HG03025 (cell line): Measurements from ENCODE around the gene P3H2.

Experiments used
- ATAC-seq: cut with Tn5 transposase; IDR thresholded peaks from one replicate; pipeline ENCODE4 v1.9.1; 2021; ENCODE audit warnings: mild to moderate bottlenecking, moderate library complexity; ENCODE audit not compliant: unreplicated experiment, low FRiP score

P3H2 gene

GRCh38 chr3:190058521-190059241, 62.0 kb downstream of the P3H2 start:
- no peak for ATAC-seq

GRCh38 chr3:190056742-190057141, 64.0 kb downstream of the P3H2 start:
- ATAC-seq = no peak

GRCh38 chr3:190055773-190056172, 64.9 kb downstream of the P3H2 start:
- ATAC-seq = no peak

- no peak for ATAC-seq
Measured at GRCh38 chr3:190053919-190054672, 66.6 kb downstream of the P3H2 start.

GRCh38 chr3:190051641-190052040, 69.1 kb downstream of the P3H2 start:
- ATAC-seq = no peak

GRCh38 chr3:190048932-190049441, 71.7 kb downstream of the P3H2 start:
- ATAC-seq = no peak

- no peak for ATAC-seq
Measured at GRCh38 chr3:190044974-190045373, 75.7 kb downstream of the P3H2 start.

- no peak for ATAC-seq
Measured at GRCh38 chr3:190044142-190044541, 76.6 kb downstream of the P3H2 start.

GRCh38 chr3:190043741-190044140, 77.0 kb downstream of the P3H2 start:
- ATAC-seq = no peak

GRCh38 chr3:190042558-190042957, 78.1 kb downstream of the P3H2 start:
- no peak for ATAC-seq

- peak; percentile 58 for ATAC-seq
Measured at GRCh38 chr3:190041333-190042041, 79.2 kb downstream of the P3H2 start.

GRCh38 chr3:190040145-190040544, 80.6 kb downstream of the P3H2 start:
- ATAC-seq = no peak

GRCh38 chr3:190038050-190038933, 82.4 kb downstream of the P3H2 start:
- ATAC-seq = no peak

GRCh38 chr3:190036631-190037030, 84.1 kb downstream of the P3H2 start:
- ATAC-seq = no peak

GRCh38 chr3:190034446-190034845, 86.3 kb downstream of the P3H2 start:
- no peak for ATAC-seq

GRCh38 chr3:190032923-190033322, 87.8 kb downstream of the P3H2 start:
- no peak for ATAC-seq

GRCh38 chr3:190031887-190032752, 88.6 kb downstream of the P3H2 start:
- no peak for ATAC-seq

GRCh38 chr3:190027116-190027515, 93.6 kb downstream of the P3H2 start:
- no peak for ATAC-seq

- ATAC-seq = no peak
Measured at GRCh38 chr3:190026154-190026553, 94.5 kb downstream of the P3H2 start.
